HG02588 (cell line): ENCODE results near the gene ZFYVE16.
"Not testable (repeated sequence)": the region's sequence is repeated elsewhere in the genome, so short reads cannot be mapped to it uniquely, and the experiment has no call there.

Experiments used
- ATAC-seq: cut with Tn5 transposase; IDR thresholded peaks from one replicate; pipeline ENCODE4 v1.9.1; 2021; ENCODE audit warnings: mild to moderate bottlenecking, moderate library complexity; ENCODE audit not compliant: unreplicated experiment

Gene ZFYVE16

DNA sequence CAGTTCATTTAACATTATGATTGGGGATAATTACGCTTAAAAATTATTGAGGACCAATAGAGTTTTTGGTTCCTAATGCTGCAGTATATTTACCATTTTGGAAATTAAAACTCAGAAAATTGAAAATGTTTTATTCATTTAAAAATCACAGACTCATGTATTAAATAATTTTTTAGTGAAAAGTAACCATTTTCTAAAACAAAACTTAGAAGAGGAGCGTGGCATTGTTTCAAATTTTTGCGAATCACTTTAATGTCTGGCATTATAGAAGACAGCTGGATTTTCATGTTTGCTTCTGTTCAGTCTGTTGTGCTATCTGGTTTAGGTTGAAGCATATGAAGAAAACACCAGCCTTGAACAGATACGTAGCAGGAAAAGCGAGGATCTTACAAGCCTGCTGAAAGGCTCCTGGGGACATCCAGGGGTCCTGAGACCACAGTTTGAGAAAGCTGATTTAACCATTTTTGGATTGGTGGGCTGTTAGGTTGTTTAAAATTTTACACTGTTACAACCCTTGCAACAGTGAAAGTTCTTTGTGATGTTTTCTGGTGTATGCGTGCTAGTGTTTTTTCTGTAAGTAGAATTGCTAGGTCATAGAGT, 1.6 kb downstream of the ZFYVE16 start:
- no peak for ATAC-seq

DNA sequence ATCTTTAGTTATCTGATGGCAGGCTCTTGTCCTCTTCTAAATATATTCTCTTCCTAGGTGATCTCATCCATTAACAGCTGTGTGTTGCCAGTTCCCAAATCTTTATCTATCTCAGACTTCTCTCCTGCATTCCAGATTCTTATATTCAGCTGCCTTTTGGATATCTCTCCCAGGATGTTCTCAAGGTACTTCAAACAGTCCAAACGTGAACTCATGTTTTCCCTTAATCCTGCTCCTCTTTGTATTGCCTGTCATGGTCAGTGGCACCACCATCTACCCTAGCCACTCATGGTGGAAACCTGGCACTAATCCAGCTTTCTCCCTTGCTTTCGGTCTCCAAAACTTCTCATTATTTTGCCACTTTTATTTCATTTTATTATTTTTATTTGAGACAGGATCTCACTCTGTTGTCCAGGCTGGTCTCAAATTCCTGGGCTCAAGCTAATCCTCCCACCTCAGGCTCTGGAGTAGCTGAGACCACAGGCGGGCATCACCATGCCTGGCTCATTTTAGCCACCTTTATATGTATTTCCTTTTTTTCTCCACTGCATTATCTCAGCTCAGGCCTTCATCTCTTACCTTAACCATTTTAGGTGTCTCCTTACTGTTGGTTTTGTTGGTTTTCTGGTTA, 3.8 kb downstream of the ZFYVE16 start:
- no peak for ATAC-seq

- ATAC-seq: no peak
Observed at GRCh38 chr5:80414113-80414512, 6.2 kb downstream of the ZFYVE16 start.

- no peak for ATAC-seq
Observed at GRCh38 chr5:80417973-80418372, 10.1 kb downstream of the ZFYVE16 start.

GRCh38 chr5:80424365-80424764, 16.5 kb downstream of the ZFYVE16 start:
- not testable (repeated sequence) for ATAC-seq

DNA sequence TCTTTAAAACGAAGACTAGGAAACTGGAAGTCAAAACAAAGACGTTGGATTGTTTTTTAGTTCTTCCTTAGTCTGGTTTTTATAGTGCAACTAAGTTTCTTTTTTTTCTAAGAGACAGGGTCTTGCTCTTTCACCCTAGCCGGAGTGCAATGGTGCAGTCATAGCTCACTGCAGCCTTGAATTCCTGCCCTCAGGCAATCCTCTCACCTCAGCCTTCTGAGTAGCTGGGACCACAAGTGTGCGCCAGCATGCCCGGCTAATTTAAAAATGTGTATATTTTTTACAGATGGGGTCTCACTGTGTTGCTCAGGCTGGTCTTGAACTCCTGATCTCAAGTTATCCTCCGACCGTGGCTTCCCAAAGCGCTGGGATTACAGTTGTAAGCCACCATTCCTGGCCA, 27.6 kb downstream of the ZFYVE16 start:
- no peak for ATAC-seq

DNA sequence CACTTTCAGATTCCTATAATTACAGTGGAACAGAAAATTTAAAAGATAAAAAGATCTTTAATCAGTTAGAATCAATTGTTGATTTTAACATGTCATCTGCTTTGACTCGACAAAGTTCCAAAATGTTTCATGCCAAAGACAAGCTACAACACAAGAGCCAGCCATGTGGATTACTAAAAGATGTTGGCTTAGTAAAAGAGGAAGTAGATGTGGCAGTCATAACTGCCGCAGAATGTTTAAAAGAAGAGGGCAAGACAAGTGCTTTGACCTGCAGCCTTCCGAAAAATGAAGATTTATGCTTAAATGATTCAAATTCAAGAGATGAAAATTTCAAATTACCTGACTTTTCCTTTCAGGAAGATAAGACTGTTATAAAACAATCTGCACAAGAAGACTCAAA, 29.5 kb downstream of the ZFYVE16 start:
- ATAC-seq: no peak

- ATAC-seq: no peak
Observed at GRCh38 chr5:80438739-80439138, 30.9 kb downstream of the ZFYVE16 start.

GRCh38 chr5:80439213-80439612, 31.3 kb downstream of the ZFYVE16 start:
- no peak for ATAC-seq

GRCh38 chr5:80442742-80443141, 34.9 kb downstream of the ZFYVE16 start:
- ATAC-seq: no peak

GRCh38 chr5:80453366-80453765, 45.5 kb downstream of the ZFYVE16 start:
- no peak for ATAC-seq

DNA sequence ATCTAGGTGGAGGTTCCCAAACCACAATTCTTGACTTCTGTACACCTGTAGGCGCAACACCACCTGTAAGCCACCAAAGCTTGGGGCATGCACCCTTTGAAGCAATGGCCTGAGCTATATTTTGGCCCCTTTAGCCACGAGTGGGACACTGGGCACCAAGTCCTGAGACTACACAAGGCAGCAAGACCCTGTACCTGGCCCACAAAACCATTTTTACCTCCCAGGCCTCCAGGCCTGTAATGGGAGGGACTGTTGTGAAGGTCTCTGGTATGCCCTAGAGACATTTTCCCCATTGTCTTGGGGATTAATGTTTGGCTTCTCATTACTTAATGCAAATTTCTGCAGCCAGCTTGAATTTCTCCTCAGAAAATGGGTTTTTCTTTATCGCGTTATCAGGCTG, 55.4 kb downstream of the ZFYVE16 start:
- ATAC-seq: no peak

GRCh38 chr5:80466669-80467485, 59.0 kb downstream of the ZFYVE16 start:
- no peak for ATAC-seq

- ATAC-seq: no peak
Observed at GRCh38 chr5:80468131-80468530, 60.3 kb downstream of the ZFYVE16 start.

- ATAC-seq: not testable (repeated sequence)
Observed at GRCh38 chr5:80470631-80471030, 62.8 kb downstream of the ZFYVE16 start.

GRCh38 chr5:80474929-80475328, 67.1 kb downstream of the ZFYVE16 start:
- no peak for ATAC-seq

- ATAC-seq: no peak
Observed at GRCh38 chr5:80479713-80480112, 71.8 kb downstream of the ZFYVE16 start.

GRCh38 chr5:80480354-80480753, 72.5 kb downstream of the ZFYVE16 start:
- ATAC-seq: no peak

GRCh38 chr5:80481019-80481893, 73.4 kb downstream of the ZFYVE16 start:
- no peak for ATAC-seq

DNA sequence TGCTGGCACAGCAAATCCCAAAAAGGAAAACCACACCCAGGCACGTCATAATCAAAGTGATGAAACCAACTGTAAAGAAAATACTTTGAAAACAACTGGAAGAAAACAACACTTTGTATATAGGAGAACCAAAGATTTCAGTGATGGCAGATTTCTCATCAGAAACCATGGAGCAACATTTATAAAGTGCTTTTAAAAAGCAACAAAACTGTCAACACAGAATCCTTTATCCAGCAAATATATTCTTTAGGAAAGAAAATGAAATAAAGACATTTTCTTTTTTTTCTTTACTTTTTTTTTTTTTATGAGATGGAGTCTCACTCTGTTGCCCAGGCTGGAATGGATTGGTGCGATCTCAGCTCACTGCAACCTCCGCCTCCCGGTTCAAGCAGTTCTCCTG, 74.7 kb downstream of the ZFYVE16 start:
- ATAC-seq: no peak

GRCh38 chr5:80483636-80484232, 75.9 kb downstream of the ZFYVE16 start:
- ATAC-seq: no peak
